Erythroblast (primary cell): Measurements from ENCODE around the gene DOCK1.

Experiments used
- GATA1 ChIP-seq: IDR thresholded peaks from 2 replicates; pipeline ENCODE4 v1.6.1; 2011; ENCODE audit warnings: low read depth, mild to moderate bottlenecking, control low read depth, low read length, moderate library complexity
- POLR2A ChIP-seq: IDR thresholded peaks from 2 replicates; pipeline ENCODE4 v1.6.1; 2011; ENCODE audit warnings: mild to moderate bottlenecking, low read length

- TF ChIP-seq POLR2A (no peak), GATA1 (no peak)
Observed at GRCh38 chr10:126931544-126931943, 26.3 kb downstream of the DOCK1 start.
